ENCODE data around the gene NUMA1. TPM values are rescaled to one million over a fixed set of nuclear protein-coding genes. Genes with fewer than 3 reads are reported as not detected.

NUMA1 gene, protein sequence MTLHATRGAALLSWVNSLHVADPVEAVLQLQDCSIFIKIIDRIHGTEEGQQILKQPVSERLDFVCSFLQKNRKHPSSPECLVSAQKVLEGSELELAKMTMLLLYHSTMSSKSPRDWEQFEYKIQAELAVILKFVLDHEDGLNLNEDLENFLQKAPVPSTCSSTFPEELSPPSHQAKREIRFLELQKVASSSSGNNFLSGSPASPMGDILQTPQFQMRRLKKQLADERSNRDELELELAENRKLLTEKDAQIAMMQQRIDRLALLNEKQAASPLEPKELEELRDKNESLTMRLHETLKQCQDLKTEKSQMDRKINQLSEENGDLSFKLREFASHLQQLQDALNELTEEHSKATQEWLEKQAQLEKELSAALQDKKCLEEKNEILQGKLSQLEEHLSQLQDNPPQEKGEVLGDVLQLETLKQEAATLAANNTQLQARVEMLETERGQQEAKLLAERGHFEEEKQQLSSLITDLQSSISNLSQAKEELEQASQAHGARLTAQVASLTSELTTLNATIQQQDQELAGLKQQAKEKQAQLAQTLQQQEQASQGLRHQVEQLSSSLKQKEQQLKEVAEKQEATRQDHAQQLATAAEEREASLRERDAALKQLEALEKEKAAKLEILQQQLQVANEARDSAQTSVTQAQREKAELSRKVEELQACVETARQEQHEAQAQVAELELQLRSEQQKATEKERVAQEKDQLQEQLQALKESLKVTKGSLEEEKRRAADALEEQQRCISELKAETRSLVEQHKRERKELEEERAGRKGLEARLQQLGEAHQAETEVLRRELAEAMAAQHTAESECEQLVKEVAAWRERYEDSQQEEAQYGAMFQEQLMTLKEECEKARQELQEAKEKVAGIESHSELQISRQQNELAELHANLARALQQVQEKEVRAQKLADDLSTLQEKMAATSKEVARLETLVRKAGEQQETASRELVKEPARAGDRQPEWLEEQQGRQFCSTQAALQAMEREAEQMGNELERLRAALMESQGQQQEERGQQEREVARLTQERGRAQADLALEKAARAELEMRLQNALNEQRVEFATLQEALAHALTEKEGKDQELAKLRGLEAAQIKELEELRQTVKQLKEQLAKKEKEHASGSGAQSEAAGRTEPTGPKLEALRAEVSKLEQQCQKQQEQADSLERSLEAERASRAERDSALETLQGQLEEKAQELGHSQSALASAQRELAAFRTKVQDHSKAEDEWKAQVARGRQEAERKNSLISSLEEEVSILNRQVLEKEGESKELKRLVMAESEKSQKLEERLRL (N-terminal part only)
- total RNA-seq, result 144 and 157 TPM in 2 replicates

DNA sequence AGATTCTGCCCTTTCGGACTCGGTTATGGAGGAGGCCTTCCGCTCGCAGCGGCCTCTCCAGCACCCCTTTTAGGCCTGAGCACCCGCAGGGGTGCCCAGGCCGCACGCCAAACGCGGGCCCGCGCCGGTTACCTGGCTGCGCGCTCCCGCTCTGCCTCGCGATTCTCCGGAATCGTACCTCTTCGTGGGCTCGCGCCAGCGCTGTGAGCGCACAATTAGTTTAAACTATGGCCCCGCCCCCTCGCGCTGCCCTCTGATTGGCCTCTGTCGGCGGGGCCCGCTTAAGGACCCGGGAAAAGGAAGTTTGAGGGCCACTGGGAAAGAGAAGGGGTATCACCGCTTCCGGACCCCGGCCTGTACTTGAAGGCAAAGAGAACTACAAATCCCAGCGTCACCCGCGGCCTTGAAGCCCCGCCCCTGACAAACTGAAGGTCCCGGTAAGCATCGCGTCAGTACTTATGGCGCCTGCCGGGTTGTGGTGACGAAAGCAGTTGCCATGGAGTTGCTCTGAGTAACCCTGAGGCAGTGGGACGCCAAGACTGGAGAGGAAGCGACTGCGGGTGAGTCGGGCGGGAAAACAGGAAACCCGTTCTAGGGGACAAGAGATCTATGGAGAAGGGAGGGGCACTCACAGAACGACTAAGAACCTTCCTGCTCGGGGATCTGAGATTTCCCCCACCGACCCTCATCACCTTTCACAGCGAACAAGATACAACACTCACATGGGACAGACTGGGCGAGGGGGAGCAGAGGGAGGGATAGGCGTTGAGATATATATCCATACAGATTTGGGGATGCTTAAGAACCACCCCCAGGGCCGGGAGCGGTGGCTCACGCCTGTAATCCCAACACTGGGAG lies at the start of gene NUMA1, which contains the start of gene LRRC51:
TSS of gene NUMA1 (minus strand) at position 217 of the 858 bp plus-strand sequence. CDS start 44,599 bp downstream, outside the sequence.
TSS of gene LRRC51 (plus strand) at position 525 of the 858 bp plus-strand sequence. CDS start 8,234 bp downstream, outside the sequence.
- peak; percentile 100 for DNase-seq (ENCODE audit: low read depth)

DNA sequence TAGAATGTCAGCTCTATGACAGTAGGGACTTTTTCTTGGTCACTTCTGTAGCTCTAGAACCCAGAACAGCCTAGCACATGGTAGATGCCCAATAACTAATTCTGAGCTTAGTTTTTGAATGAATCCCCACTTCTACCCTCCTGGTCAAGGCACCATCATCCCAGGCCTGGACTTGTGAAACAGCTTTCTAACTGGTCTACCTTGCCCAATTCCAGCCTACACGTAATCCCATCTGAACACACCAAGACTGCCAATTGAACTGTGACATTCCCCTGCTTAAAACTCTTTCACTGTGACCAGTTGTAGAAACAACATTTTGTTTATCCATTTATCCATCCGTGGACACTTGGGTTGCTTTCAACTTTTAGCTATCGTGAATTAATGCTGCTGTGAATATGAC lies 49.0 kb upstream of the NUMA1 start:
- no peak for DNase-seq (ENCODE audit: low read depth)
- TF ChIP-seq, protein P1, sequence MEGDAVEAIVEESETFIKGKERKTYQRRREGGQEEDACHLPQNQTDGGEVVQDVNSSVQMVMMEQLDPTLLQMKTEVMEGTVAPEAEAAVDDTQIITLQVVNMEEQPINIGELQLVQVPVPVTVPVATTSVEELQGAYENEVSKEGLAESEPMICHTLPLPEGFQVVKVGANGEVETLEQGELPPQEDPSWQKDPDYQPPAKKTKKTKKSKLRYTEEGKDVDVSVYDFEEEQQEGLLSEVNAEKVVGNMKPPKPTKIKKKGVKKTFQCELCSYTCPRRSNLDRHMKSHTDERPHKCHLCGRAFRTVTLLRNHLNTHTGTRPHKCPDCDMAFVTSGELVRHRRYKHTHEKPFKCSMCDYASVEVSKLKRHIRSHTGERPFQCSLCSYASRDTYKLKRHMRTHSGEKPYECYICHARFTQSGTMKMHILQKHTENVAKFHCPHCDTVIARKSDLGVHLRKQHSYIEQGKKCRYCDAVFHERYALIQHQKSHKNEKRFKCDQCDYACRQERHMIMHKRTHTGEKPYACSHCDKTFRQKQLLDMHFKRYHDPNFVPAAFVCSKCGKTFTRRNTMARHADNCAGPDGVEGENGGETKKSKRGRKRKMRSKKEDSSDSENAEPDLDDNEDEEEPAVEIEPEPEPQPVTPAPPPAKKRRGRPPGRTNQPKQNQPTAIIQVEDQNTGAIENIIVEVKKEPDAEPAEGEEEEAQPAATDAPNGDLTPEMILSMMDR (IDR thresholded peaks at IDR 0.05; ENCODE audit: insufficient read depth, low read length, poor library complexity, severe bottlenecking), result no peak
- Histone ChIP-seq H3K27me3 (ENCODE audit: control insufficient read depth, insufficient read depth, low read length) (no peaks in the 10 kb centered on the region), H3K36me3 (ENCODE audit: control insufficient read depth, insufficient read depth, low read length) (no peaks in the 10 kb centered on the region), H3K4me3 (ENCODE audit: low read depth, low read length) (no peak overlapping the region)

More for the DNA sequence above, at the start of gene NUMA1, which contains the start of gene LRRC51:
- TF ChIP-seq, protein P1 (IDR thresholded peaks at IDR 0.05; ENCODE audit: insufficient read depth, low read length, poor library complexity, severe bottlenecking), result no peak
- H3K4me3 ChIP-seq (ENCODE audit: low read depth, low read length), result peak within 1 kb of the TSS; percentile 89
- H3K27me3 ChIP-seq (ENCODE audit: control insufficient read depth, insufficient read depth, low read length), result no peaks in the 10 kb centered on the region
- H3K36me3 ChIP-seq (ENCODE audit: control insufficient read depth, insufficient read depth, low read length), result no peaks in the 10 kb centered on the region

DNA sequence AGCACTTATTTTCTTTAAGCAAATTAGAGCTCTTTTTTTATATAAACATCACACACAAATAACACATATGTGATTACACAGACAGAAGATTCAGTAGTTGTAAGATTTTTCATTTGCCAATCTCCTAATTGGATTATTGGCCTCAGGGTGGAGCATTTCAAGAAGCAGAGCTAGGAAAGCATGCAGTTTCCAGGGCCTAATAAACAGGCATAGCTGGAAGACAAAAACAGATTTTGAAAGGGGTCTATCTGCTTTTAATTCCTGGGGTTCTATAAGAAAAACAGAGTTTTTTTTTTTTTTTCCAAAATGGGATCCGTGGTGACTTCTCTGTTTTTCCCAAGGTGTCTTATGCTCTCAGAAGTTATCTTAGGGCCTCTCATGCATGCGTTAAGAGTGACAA lies 47.6 kb upstream of the NUMA1 start:
- H3K36me3 ChIP-seq (ENCODE audit: control insufficient read depth, insufficient read depth, low read length), result no peaks in the 10 kb centered on the region
- no peaks in the 10 kb centered on the region for H3K27me3 ChIP-seq (ENCODE audit: control insufficient read depth, insufficient read depth, low read length)
- DNase-seq (ENCODE audit: low read depth), result no peak
- TF ChIP-seq, protein P1 (IDR thresholded peaks at IDR 0.05; ENCODE audit: insufficient read depth, low read length, poor library complexity, severe bottlenecking), result no peak
- no peak overlapping the region for H3K4me3 ChIP-seq (ENCODE audit: low read depth, low read length)

DNA sequence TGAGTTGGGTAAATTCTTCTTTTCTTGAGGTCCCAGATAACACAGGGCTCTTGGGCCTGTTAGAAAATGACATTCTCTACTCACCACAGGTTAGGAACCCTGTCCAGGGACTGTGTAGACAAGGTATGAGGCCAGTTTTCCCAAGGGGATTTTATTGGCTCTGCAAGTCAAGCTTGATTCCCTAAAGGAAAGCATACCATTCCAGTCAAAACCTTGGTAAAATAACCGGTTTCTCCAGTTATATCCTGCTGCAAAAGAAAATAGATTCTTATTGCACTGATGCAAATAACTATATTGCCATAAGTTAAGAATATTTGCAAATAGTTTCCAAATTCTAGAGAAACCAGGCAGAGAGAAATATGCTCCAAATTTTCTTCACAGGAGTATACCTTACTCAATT lies 45.6 kb upstream of the NUMA1 start:
- TF ChIP-seq, protein P1 (IDR thresholded peaks at IDR 0.05; ENCODE audit: insufficient read depth, low read length, poor library complexity, severe bottlenecking), result no peak
- H3K27me3 ChIP-seq (ENCODE audit: control insufficient read depth, insufficient read depth, low read length), result no peaks in the 10 kb centered on the region
- no peaks in the 10 kb centered on the region for H3K36me3 ChIP-seq (ENCODE audit: control insufficient read depth, insufficient read depth, low read length)
- no peak for DNase-seq (ENCODE audit: low read depth)
- no peak overlapping the region for H3K4me3 ChIP-seq (ENCODE audit: low read depth, low read length)

DNA sequence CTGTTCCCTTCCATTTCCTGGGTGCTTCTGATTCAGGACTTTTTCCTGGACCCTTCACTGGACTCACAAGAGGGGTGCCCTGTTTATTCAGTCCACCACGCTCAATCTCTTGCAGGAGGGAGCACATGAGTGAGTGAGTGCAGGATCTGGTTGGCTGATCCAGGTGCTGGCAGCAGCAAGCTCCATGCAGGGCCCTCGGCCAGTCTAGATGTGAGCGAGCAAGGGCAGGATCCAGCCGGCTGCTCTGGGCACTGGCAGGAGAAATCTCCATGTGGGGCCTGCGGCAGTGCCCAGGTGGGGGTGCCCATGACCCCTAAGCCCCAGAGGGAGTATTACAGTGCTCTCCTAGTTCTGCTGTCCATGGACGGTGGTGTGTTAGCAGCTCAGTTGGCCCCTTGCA lies 43.7 kb upstream of the NUMA1 start:
- TF ChIP-seq, protein P1 (IDR thresholded peaks at IDR 0.05; ENCODE audit: insufficient read depth, low read length, poor library complexity, severe bottlenecking), result no peak
- H3K4me3 ChIP-seq (ENCODE audit: low read depth, low read length), result no peak overlapping the region
- H3K36me3 ChIP-seq (ENCODE audit: control insufficient read depth, insufficient read depth, low read length), result no peaks in the 10 kb centered on the region
- H3K27me3 ChIP-seq (ENCODE audit: control insufficient read depth, insufficient read depth, low read length), result no peaks in the 10 kb centered on the region
- DNase-seq (ENCODE audit: low read depth), result no peak
